ENCODE measurements around the gene CNPY2.
"Not testable (repeated sequence)": the region's sequence is repeated elsewhere in the genome, so short reads cannot be mapped to it uniquely, and the experiment has no call there.

CNPY2 gene

DNA sequence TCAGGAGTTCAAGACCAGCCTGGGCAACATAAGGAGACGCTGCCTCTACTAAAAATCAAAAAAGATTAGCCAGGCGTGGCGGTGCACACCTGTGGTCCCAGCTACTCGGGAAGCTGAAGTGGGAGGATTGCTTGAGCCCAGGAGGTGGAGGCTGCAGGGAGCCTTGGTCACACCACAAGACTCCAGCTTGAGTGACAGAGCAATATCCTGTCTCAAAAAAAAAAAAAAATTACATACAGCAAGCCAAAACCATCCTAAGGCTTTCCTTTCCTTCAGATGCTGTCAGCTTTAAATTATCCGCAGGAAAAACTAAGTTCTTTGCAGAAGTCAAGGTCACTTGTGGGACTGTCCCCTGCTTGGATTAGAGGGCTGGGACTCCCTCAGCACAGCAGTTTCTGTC, 17.0 kb downstream of the CNPY2 start:
- DNase-seq (ENCODE audit: low spot score), result no peak

DNA sequence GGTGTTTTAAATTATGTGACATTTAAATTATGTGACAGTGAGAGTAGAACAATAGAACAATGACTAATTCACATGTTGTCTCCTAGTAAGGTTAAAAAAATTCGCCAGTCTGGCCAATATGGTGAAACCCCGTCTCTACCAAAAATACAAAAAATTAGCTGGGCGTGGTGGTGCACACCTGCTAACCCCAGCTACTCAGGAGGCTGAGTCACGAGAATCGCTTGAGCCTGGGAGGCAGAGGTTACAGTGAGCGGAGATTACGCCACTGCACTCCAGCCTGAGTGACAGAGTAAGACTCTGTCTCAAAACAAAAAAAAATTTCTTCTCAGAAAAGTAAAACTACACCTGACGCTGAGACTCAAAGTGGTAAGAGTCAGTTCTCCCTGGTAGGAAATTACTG, 18.4 kb downstream of the CNPY2 start:
- DNase-seq (ENCODE audit: low spot score) (no peak), FAIRE-seq (no peak)

More for the DNA sequence above, 17.0 kb downstream of the CNPY2 start:
- no peak for FAIRE-seq

DNA sequence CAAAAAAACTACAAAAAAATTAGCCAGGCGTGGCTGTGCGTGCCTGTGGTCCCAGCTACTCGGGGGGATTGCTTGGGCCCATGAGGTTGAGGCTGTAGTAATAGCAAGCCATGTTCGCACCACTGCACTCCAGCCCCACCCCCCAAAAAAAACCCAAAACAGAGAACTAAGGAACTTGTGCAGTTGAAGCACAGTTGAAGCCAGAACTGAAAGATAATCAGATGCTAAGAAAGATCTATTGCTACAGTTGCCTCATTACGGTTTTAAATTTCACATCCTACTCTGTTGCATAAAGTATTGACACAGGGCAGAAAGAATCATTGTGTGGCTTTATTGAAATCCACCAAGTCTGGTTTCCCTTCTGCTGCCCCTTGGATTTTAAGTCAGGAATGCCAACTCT, 19.5 kb downstream of the CNPY2 start:
- FAIRE-seq (no peak), DNase-seq (ENCODE audit: low spot score) (no peak)

DNA sequence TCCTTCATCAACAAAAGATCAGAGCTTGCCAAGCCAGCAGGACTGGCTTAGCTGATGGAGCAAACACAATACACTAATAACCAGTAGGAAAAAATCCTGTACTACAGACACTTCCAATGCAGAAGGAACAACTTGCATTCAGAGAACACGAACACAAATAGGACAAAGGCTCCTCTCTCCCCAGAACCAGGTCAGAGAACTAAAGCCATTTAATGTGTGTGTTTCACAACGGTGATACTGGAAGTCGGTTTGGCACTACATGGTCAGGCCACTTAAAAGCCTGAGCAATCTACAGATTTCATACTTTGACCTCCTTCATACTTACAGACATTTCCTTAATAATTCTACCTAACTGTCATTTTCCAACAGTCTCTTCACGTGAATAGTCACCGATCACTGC, 22.0 kb downstream of the CNPY2 start:
- no peak for FAIRE-seq
- DNase-seq (ENCODE audit: low spot score), result no peak

DNA sequence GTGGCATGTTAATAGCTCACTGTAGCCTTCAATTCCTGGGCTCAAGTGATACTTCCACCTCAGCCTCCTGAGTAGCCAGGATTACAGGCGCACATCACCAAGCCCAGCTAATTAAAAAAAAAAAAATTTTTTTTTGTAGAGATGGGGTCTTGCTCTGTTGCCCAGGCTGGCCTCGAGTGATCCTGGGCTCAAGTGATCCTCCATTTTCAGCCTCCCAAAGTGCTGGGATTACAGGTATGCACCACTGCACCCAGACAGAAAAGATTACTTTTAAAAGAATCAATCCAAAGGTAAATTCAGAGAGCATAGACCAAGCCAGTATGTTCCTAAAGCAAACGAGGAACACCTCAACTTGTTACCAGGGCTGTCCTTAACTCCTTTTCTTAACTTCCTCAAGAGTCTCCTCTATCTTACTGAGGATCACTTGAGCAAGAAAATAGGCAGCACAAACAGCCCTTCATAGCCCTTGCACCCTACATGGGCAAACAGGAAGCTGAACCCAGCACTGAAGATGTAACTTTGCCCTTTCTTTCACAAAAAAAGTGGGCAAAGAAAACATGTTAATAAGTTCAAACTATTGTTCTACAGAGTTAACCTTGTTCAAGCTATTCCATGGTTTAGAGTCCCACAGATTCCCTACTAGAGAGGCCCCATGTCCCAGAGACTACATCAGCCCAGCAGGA, 26.9 kb downstream of the CNPY2 start:
- no peak for DNase-seq (ENCODE audit: low spot score)
- FAIRE-seq, result no peak

DNA sequence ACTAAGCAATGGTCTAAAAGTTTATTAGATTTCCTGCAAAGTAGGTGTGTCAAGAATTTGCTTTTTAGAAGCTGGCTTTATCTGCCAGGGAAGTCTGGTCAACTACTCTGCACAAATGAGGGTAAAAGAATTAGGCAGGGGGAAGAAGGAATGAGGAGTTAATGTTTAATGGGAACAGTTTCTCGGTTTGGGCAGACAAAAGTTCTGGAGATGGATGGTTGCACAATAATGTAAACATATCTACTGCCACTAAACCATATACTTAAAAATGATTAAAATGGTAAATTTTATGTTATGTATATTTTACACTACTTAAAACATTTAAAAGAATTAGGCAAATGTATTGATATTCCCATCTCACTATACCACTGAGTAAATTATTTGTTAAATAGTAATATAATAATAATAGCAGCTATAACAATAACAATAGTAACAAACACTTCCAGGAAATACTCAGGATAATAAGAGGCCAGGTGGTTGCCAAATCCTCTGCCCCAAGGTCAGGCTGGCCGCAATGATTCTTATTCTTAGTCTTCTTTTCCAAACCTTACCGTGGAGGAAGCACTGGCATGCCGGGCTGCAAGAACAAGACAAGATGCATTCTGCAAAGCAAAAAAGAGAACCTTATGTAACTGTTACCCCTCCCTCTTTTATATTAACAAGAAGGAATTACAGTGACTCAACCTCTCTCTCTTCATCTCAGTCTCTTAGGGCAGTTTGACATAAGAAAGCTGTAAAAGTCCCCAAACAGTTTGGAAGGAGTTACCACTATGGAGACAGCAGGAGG, 29.6 kb downstream of the CNPY2 start:
- no peak for FAIRE-seq
- DNase-seq (ENCODE audit: low spot score), result no peak

DNA sequence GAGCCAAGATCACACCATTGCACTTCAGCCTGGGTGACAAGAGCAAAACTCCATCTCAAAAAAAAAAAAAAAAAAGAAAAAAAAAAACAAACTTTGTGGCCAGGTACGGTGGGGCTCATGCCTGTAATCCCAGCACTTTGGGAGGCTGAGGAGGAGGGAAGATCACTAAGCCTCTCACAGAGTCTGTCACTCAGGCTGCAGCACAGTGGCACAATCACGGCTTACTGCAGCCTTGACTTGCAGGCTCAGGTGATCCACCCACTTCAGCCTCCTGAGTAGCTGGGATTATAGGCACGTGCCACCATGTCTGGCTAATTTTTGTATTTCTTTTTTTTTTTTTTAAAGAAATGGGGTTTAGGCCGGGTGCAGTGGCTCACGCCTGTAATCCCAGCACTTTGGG, 31.5 kb downstream of the CNPY2 start:
- not testable (repeated sequence) for DNase-seq (ENCODE audit: low spot score); FAIRE-seq

DNA sequence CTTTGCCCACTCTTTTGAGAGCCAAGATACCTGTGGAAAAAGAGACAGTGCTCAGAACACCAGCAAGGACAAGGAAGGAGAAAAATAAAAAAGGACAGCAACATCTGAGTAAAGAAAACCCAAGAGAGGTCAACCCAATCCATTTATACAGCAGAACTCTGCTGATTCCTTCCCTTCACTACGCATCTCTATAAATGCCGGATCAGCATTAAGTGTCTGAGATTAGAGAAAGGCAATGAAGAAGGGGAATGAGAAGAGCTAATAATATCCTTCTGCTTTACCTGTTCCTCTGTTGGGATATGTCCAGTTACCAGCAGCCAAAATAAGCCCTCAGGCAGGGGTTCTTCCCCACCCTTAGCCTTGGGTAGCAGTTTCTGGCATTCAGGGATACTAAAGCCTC, 33.2 kb downstream of the CNPY2 start:
- DNase-seq (ENCODE audit: low spot score) (no peak), FAIRE-seq (no peak)

DNA sequence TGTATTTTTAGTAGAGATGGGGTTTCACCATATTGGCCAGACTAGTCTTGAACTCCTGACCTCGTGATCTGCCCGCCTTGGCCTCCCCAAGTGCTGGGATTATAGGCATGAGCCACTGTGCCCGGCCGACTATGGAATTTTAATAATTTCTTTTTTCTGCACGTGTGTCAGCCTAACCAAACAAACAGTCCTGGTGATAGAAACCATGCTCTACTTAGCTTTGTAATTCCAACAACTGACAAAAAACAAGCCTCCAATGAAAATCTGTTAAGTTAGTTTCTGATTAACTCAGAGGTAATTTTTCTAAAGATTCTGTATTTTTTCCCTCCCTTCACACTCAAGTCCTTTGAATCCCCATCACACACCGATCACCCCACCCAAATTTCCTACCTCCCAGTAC, 33.8 kb downstream of the CNPY2 start:
- FAIRE-seq (no peak), DNase-seq (ENCODE audit: low spot score) (no peak)

DNA sequence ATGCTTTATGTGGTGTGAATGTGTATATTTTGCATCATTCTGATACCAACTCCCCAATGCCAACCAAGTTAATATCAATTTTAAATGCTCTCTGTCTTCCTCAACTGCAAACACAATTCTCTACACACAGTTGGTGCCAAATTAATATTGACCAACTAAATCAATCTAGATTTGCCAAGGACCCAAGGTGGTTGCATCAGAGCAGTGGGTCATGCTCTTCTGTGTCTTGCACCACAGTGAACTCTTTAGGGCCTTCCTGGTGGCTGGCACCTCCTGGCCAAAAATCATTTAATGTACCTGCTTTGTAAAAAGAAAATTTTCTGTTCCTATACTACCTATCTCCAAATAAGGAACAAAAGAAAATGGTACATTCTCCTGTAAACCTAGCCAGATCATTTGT, 34.9 kb downstream of the CNPY2 start:
- DNase-seq (ENCODE audit: low spot score) (no peak), FAIRE-seq (no peak)

DNA sequence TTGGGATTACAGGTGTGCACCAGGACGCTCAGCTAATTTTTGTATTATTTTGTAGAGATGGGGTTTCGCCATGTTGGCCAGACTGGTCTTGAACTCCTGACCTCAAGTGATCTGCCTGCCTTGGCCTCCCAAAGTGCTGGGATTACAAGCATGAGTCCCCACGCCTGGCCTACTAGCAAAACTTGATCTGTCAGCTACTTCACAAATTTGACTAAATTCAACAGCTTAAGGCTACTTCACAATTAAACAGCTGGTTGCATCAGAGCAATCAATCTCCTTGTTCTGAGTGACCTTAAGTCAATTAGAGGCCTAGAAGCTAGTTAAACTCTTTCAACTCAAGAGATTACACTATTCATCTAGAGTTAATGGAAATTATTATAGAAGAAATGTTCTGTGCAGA, 36.9 kb downstream of the CNPY2 start:
- DNase-seq (ENCODE audit: low spot score) (no peak), FAIRE-seq (no peak)

DNA sequence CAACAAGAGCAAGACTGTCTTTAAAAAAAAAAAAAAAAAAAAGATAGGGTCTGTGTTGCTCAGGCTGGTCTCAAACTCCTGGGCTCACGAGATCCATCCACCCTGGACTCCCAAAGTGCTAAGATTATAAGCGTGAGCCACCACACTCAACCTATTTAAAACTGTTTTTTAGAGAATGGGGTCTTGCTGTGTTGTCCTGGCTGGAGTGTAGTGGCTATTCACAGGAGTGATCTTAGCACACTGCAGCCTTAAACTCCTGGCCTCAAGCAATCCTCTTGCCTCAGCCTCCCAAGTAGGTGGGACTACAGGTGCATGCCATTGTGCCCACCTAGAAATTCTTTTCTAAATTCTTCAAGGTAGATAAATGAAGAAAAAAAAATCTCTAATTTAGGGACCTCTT, 41.5 kb downstream of the CNPY2 start:
- no peak for FAIRE-seq
- DNase-seq (ENCODE audit: low spot score), result no peak

DNA sequence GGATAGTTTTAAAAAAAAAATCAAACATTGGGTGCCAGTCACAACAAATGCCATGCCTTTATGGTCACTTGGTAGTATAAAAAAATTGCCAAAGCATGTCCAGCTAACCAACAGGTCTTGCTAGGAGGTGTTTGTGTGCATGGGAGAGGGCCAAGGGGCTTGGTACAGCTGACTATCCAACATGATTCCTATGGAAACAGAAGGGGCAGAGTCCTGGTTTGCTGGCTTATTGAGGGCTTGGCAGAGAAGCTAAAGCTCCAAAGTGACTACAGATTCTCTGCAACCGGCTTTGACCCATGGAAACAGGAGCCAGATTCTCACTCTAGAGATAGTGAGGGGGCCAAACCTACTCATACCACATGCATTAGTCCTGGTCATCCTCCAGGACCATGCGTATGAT, 43.3 kb downstream of the CNPY2 start:
- not testable (repeated sequence) for FAIRE-seq; DNase-seq (ENCODE audit: low spot score)

DNA sequence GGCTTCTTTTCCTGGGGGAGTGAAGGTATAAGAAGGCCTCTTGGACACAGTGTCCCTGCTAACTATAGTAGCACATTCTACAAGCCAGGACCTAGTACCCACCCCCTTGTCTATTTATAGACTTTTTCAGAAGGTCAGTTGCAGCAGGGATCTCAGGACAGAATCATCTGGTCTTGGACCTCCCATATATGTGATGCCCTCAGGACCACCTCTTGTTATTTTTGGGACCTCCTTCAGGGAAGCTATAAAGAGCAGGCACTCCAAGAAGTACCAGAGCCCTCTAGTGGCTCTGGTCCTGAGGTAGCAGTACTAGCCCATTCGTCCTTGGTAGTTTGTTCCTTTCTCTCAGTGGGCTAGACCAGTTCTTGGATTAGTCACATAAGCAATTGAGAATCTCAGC, 44.8 kb downstream of the CNPY2 start:
- DNase-seq (ENCODE audit: low spot score), result peak; percentile 24
- no peak for FAIRE-seq

DNA sequence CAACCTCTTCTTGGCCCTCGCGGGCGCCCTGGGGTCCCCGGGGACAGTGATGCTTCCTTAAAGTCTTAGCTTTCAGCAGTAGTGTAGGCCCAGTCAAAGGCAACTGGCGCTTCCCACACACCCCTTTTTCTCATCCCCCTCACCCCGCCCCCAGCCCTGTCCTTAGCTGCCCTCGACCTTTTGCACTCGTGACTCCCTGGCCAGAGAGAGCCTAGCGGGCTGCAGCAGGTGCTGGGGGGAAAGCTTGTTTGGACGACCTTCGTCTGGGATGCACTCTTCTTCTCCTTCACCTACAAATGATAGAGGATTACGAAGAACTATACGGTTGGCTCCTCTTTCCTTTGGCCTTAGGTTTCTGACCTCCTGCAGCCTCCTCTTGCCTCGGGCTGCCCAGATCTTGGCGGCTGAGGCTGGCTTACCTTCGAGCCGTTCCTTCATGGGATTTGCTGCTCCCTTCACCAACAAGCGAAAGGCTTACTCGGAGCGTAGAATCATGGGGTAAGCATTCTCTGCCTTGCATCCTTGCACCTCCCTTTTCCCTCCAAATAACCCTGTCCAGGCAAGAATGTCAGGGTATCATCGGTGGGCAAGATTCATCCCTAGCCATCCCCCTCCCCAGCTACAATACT, 48.2 kb downstream of the CNPY2 start:
- no peak for DNase-seq (ENCODE audit: low spot score)
- FAIRE-seq, result no peak

DNA sequence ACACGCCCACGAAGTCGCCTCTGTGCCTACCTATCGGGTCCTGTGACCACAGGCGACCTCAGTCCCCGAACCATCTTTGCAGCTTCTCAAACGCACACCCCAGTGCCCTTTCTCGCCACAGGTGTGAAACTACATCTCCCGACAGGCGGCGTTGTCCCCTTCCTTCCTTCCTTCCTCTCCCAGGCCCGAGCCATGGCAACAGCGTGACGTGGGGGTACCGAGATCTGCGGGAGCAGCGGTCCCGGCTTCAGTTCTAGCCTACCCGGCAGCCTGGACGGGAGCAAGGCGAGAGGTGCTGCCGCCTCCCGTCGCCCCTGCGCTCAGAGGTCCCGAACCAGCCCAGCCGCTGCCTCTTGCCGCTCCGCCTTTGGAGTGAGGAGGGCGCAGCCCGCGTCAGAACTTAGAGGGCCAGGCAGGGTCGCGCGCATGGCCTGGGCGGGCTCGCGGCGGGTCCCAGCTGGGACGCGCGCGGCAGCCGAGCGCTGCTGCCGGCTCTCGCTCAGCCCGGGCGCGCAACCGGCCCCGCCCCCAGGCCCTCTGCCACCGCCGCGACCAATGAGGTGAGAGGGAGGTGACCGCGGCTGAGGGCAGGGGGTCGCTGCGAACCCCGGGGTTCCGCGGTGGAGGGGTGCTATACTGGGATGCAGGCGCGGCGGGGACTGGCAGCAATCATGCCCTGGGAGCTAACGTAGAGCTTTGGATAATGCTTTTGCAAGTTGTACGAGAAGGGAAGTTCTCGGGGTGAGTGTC, 48.9 kb downstream of the CNPY2 start, which contains the start of gene COQ10A:
COQ10A (plus strand) TSS at position 250 of the 750 bp plus-strand sequence; CDS start at position 427, 177 bp downstream.
- peak; percentile 53 for FAIRE-seq
- peak; percentile 97 for DNase-seq (ENCODE audit: low spot score)

DNA sequence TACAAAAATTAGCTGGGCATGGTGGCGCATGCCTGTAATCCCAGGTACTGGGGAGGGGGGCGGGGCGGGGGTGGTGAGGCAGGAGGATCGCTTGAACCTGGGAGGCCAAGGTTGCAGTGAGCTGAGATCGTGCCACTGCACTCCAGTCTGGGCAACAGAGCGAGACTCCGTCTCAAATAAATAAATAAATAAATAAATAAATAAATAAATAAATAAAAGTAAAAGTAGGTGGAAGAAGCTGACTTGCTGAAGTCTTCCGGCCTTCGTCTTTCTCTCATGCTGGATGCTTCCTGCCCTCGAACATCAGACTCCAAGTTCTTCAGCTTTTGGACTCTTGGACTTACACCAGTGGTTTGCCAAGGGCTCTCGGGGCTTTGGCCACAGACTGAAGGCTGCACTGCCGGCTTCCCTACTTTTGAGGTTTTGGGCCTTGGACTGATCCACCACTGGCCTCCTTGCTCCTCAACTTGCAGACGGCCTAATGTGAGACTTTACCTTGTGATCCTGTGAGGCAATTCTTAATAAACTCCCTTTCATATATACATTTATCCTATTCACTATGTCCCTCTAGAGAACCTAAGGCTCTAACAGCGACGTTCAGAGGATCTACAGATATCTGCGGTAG, 49.6 kb downstream of the CNPY2 start:
- not testable (repeated sequence) for FAIRE-seq; DNase-seq (ENCODE audit: low spot score)

DNA sequence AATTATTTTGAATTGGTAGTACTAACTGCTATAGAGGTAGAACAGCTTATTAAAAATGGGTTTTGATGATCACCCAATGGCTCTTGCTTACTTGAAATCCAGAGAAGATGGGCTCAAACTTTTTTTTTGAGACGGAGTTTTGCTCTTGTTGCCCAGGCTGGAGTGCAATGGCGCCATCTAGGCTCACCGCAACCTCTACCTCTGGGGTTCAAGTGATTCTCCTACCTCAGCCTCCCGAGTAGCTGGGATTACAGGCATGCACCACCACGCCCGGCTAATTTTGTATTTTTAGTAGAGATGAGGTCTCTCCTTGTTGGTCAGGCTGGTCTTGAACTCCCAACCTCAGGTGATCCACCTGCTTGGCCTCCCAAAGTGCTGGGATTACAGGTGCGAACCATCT, 52.8 kb downstream of the CNPY2 start:
- FAIRE-seq; DNase-seq (ENCODE audit: low spot score): not testable (repeated sequence)

DNA sequence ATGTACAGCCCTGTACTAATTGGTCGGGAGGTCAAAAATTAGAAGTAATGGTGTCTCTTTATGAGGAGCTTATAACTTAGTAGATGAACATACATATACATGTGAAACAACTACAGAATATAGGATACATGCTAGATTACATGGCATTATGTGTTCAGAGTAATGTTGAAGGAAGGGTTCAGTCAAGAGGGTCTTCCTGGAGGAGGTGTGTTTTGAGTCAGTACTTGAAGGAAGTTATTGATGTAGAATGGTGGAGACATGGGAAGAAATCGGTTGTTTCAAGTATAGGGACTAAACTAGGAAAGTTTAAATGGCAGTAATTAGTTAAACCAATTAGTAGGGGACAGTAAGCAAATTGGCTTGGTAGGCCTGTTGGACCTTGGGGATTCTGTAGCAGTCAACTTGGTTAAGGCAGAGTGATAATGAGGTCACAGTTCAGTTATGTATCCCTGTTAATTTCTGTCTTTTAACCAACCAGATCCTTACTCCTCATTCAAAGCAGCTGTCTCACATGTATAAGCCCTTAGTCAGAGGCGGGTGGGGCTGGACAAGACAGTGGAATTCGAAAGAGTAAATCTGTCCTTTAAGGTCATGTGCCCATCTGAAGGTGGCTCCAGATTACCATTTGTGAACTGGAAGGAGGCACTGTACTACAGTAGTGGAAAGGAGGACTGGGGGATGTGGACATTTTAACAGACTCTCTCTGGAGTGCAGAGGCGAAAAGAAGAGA, 54.1 kb downstream of the CNPY2 start:
- FAIRE-seq, result no peak
- DNase-seq (ENCODE audit: low spot score), result peak; percentile 74

DNA sequence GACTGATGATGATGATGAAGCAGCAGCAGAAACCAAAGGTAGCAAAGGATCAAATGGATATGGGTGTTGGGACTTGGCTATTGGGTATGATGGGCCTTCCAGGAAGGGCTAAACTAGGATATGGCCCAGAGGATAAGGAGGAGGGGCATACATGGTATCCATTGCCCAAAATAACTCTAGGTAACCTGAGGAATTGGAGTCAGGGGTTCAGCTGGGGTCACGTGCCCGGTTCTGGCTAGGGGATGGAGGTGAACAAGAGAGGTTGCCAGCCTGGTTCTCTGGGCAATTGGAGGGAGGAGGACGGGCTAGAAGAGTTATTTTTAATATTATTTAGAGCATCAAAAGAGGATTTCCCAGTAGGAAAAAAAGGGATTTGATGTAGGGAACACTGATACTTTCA, 54.9 kb downstream of the CNPY2 start:
- DNase-seq (ENCODE audit: low spot score), result no peak
- no peak for FAIRE-seq
